H9 (cell line): ENCODE data around the gene CCDC71. TPM values are rescaled to one million over a fixed set of nuclear protein-coding genes. Genes with fewer than 3 reads are reported as not detected.

ENCODE experiments used
- DNase-seq: peaks from one replicate; pipeline ENCODE4 v3.0.0-alpha.2; 2017
- H2AFZ ChIP-seq: one replicate; pipeline ENCODE4 v1.6.1; 2013; ENCODE audit warnings: mild to moderate bottlenecking, low read length, control low read depth, moderate library complexity
- H2AK5ac ChIP-seq: 2 replicates; pipeline ENCODE4 v1.6.1; 2013; ENCODE audit warnings: low read length, control low read depth, mixed read lengths; ENCODE audit not compliant: insufficient read length
- H2BK120ac ChIP-seq: one replicate; pipeline ENCODE4 v1.6.1; 2013; ENCODE audit warnings: low read depth, mild to moderate bottlenecking, low read length, control low read depth, inconsistent platforms; ENCODE audit not compliant: poor library complexity, severe bottlenecking
- H2BK12ac ChIP-seq: 2 replicates; pipeline ENCODE4 v1.6.1; 2013; ENCODE audit warnings: low read length, control low read depth, mixed read lengths, low read depth; ENCODE audit not compliant: insufficient read length
- H2BK15ac ChIP-seq: 2 replicates; pipeline ENCODE4 v1.6.1; 2013; ENCODE audit warnings: low read depth, low read length, control low read depth
- H2BK20ac ChIP-seq: one replicate; pipeline ENCODE4 v1.6.1; 2013; ENCODE audit warnings: low read depth, mild to moderate bottlenecking, low read length, control low read depth, inconsistent platforms; ENCODE audit not compliant: poor library complexity, severe bottlenecking
- H2BK5ac ChIP-seq: 2 replicates; pipeline ENCODE4 v1.6.1; 2013; ENCODE audit warnings: low read length, control low read depth, mixed read lengths; ENCODE audit not compliant: insufficient read length
- H3K14ac ChIP-seq: 2 replicates; pipeline ENCODE4 v1.6.1; 2013; ENCODE audit warnings: low read length, control low read depth; ENCODE audit not compliant: insufficient read depth
- H3K18ac ChIP-seq: 2 replicates; pipeline ENCODE4 v1.6.1; 2013; ENCODE audit warnings: low read depth, mild to moderate bottlenecking, mixed read lengths, low read length, control low read depth; ENCODE audit not compliant: insufficient read length
- H3K23ac ChIP-seq: 2 replicates; pipeline ENCODE4 v1.6.1; 2013; ENCODE audit warnings: low read length, control low read depth, mixed read lengths, low read depth; ENCODE audit not compliant: insufficient read length
- H3K23me2 ChIP-seq: 2 replicates; pipeline ENCODE4 v1.6.1; 2013; ENCODE audit warnings: low read depth, mild to moderate bottlenecking, mixed read lengths, low read length, control low read depth; ENCODE audit not compliant: insufficient read length, poor library complexity, severe bottlenecking
- H3K27ac ChIP-seq: 2 replicates; pipeline ENCODE4 v1.5.1; 2013; ENCODE audit warnings: low read length, control low read depth, mixed read lengths, low read depth; ENCODE audit not compliant: insufficient read length
- H3K27me3 ChIP-seq: 2 replicates; pipeline ENCODE4 v1.6.1; 2013; ENCODE audit warnings: low read length, control low read depth, inconsistent platforms; ENCODE audit not compliant: insufficient read depth
- H3K4ac ChIP-seq: 2 replicates; pipeline ENCODE4 v1.6.1; 2013; ENCODE audit warnings: low read depth, mild to moderate bottlenecking, control low read depth, inconsistent platforms, low read length, moderate library complexity
- H3K4me1 ChIP-seq: 2 replicates; pipeline ENCODE4 v1.6.1; 2013; ENCODE audit warnings: low read length, control low read depth, inconsistent platforms; ENCODE audit not compliant: insufficient read depth
- H3K4me2 ChIP-seq: 2 replicates; pipeline ENCODE4 v1.6.1; 2013; ENCODE audit warnings: low read length, control low read depth, mixed read lengths; ENCODE audit not compliant: insufficient read length, insufficient read depth
- H3K56ac ChIP-seq: 2 replicates; pipeline ENCODE4 v1.6.1; 2013; ENCODE audit warnings: low read depth, mild to moderate bottlenecking, mixed read lengths, low read length, control low read depth; ENCODE audit not compliant: insufficient read length
- H3K79me1 ChIP-seq: 2 replicates; pipeline ENCODE4 v1.6.1; 2013; ENCODE audit warnings: low read depth, mild to moderate bottlenecking, moderate library complexity, low read length, control low read depth, inconsistent platforms; ENCODE audit not compliant: insufficient read depth, poor library complexity, severe bottlenecking
- H3K79me2 ChIP-seq: 2 replicates; pipeline ENCODE4 v1.6.1; 2013; ENCODE audit warnings: low read length, control low read depth, inconsistent platforms; ENCODE audit not compliant: insufficient read depth
- H3K9ac ChIP-seq: 2 replicates; pipeline ENCODE4 v1.6.1; 2013; ENCODE audit warnings: low read length, control low read depth, mixed read lengths; ENCODE audit not compliant: insufficient read length; ENCODE audit errors: extremely low read depth
- H3K9me3 ChIP-seq: one replicate; pipeline ENCODE4 v1.6.1; 2013; ENCODE audit warnings: low read depth, low read length, inconsistent platforms; ENCODE audit not compliant: control insufficient read depth
- H3T11ph ChIP-seq: one replicate; pipeline ENCODE4 v1.6.1; 2013; ENCODE audit warnings: mild to moderate bottlenecking, low read length, control low read depth, inconsistent platforms
- H4K20me1 ChIP-seq: one replicate; pipeline ENCODE4 v1.6.1; 2013; ENCODE audit not compliant: control insufficient read depth, insufficient read length, insufficient read depth
- H4K5ac ChIP-seq: 2 replicates; pipeline ENCODE4 v1.6.1; 2013; ENCODE audit warnings: low read depth, mild to moderate bottlenecking, mixed read lengths, low read length, control low read depth; ENCODE audit not compliant: insufficient read length
- H4K8ac ChIP-seq: replicated peaks from 2 replicates; pipeline ENCODE4 v1.6.1; 2013; ENCODE audit warnings: low read length, control low read depth, mixed read lengths, low read depth; ENCODE audit not compliant: insufficient read length
- H4K91ac ChIP-seq: 2 replicates; pipeline ENCODE4 v1.6.1; 2013; ENCODE audit warnings: low read depth, mild to moderate bottlenecking, moderate library complexity, mixed read lengths, low read length, control low read depth; ENCODE audit not compliant: insufficient read length
- H3K27ac Mint-ChIP-seq, 3 experiments: 2 replicates in 2 of 3; 3 replicates in 1 of 3; pipeline ENCODE4 v1.8.0; 2020 to 2021; ENCODE audit warnings: mixed read lengths in 3 of 3, mild to moderate bottlenecking in 1 of 3, moderate library complexity in 1 of 3
- H3K27me3 Mint-ChIP-seq: 2 replicates; pipeline ENCODE4 v1.8.0; 2021; ENCODE audit warnings: low read depth, mild to moderate bottlenecking, moderate library complexity, mixed read lengths
- H3K36me3 Mint-ChIP-seq, 3 experiments: 2 replicates in 2 of 3; 3 replicates in 1 of 3; pipeline ENCODE4 v1.8.0; 2020 to 2021; ENCODE audit warnings: low read depth in 3 of 3, mixed read lengths in 3 of 3; ENCODE audit not compliant: insufficient read depth in 1 of 3
- H3K4me1 Mint-ChIP-seq, 2 experiments: 2 replicates each; pipeline ENCODE4 v1.8.0; 2020; ENCODE audit warnings: mixed read lengths in 2 of 2
- H3K4me3 Mint-ChIP-seq, 2 experiments: 2 replicates in 1 of 2; 3 replicates in 1 of 2; pipeline ENCODE4 v1.8.0; 2020 to 2021; ENCODE audit warnings: mild to moderate bottlenecking in 2 of 2, mixed read lengths in 2 of 2, moderate library complexity in 1 of 2
- H3K9me3 Mint-ChIP-seq, 2 experiments: 2 replicates in 1 of 2; 3 replicates in 1 of 2; pipeline ENCODE4 v1.8.0; 2020; ENCODE audit warnings: mild to moderate bottlenecking in 2 of 2, mixed read lengths in 2 of 2, moderate library complexity in 1 of 2
- WGBS: extraction: QIAGEN DNeasy Blood & Tissue Kit; methylation state at CpG from one replicate; pipeline ENCODE4 v1.1.7; 2013; ENCODE audit warnings: missing lambda C conversion rate, low lambda C conversion rate, mixed read lengths; ENCODE audit not compliant: insufficient read length; ENCODE audit errors: extremely low coverage; 5-methylcytosine and 5-hydroxymethylcytosine counted together
- total RNA-seq: library from RNA; stranded (reverse); gene quantifications from 2 replicates; pipeline ENCODE4 v1.2.1, GENCODE V29; 2021
- TF ChIP-seq, protein P1 (sequence below): fragments of 200-600 bp; sonication (generic); conservative IDR thresholded peaks from 3 replicates; pipeline ENCODE4 v1.8.0; 2021; ENCODE audit warnings: antibody characterized with exemption, mild to moderate bottlenecking

Gene CCDC71
- total RNA-seq, 1 experiment from 2014 or later, result 27.6 TPM

DNA sequence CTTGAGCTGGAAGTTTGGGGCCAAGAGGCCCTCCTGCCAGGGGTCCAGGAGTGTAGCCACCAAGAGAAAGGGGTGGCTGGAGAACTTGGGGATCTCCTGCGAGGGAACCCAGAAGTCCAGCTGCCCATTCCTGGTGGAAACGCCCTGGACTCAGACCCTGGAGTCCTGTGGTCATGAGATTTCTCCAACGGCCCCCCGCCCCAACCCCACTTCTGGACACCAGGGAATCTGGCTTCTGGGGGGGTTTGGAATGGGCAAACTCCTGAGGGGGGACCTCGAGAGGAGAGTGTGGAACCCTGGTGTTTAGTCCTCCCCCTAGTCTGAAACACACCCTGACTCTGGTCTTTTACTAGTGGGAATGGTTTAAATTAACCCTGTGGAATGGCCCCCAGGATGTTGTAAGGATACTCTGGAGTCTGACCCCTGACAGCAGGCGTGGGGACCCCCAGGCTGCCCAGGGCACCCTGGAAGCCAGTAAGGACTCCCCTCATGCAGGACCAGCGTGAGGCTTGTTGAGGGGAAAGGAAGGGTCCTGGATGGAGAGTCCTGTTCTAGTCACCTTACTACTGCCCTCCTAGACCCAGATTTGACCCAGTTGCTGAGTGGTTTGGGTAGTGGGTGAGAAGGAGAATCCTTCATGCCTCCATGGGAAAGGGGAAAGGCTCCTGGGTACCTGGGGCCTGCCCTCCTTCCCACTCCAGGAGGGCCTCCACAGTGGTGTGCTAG lies 5.8 kb upstream of the CCDC71 start:
- H2AFZ ChIP-seq, result no peak overlapping the region
- no peak overlapping the region for H3K9ac ChIP-seq
- H3K56ac ChIP-seq, result no peak overlapping the region
- no peaks in the 10 kb centered on the region for H3K27me3 ChIP-seq
- no peak overlapping the region for H4K5ac ChIP-seq
- no peak overlapping the region for H3K27ac Mint-ChIP-seq
- WGBS, result no CpG with 5 or more reads among the region's 7 CpGs
- no peak overlapping the region for H2BK15ac ChIP-seq
- TF ChIP-seq, protein P1, sequence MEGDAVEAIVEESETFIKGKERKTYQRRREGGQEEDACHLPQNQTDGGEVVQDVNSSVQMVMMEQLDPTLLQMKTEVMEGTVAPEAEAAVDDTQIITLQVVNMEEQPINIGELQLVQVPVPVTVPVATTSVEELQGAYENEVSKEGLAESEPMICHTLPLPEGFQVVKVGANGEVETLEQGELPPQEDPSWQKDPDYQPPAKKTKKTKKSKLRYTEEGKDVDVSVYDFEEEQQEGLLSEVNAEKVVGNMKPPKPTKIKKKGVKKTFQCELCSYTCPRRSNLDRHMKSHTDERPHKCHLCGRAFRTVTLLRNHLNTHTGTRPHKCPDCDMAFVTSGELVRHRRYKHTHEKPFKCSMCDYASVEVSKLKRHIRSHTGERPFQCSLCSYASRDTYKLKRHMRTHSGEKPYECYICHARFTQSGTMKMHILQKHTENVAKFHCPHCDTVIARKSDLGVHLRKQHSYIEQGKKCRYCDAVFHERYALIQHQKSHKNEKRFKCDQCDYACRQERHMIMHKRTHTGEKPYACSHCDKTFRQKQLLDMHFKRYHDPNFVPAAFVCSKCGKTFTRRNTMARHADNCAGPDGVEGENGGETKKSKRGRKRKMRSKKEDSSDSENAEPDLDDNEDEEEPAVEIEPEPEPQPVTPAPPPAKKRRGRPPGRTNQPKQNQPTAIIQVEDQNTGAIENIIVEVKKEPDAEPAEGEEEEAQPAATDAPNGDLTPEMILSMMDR, result no peak
- no peak overlapping the region for H3K14ac ChIP-seq
- H2BK5ac ChIP-seq, result no peak overlapping the region
- H4K20me1 ChIP-seq, result no peaks in the 10 kb centered on the region
- H2BK20ac ChIP-seq, result no peak overlapping the region
- H2BK12ac ChIP-seq, result no peak overlapping the region
- H3K4me1 Mint-ChIP-seq, result peaks cover 20 to 30% of the 10 kb centered on the region in 2 experiments
- H3T11ph ChIP-seq, result no peak overlapping the region
- no peak overlapping the region for H3K4ac ChIP-seq
- peaks cover 8% of the 10 kb centered on the region for H3K23me2 ChIP-seq
- H3K79me2 ChIP-seq, result no peaks in the 10 kb centered on the region
- peak overlapping the region; percentile 71 to 86 for H3K4me3 Mint-ChIP-seq
- H3K4me1 ChIP-seq, result peaks cover 6% of the 10 kb centered on the region; the same call in 1 of the 2 replicates
- no peak overlapping the region for H4K91ac ChIP-seq
- no peak overlapping the region for H3K27ac ChIP-seq
- no peak overlapping the region for H2AK5ac ChIP-seq
- peaks cover 0 to 6% (median 3%) of the 10 kb centered on the region in 3 experiments; a peak in 4 of 7 replicates for H3K36me3 Mint-ChIP-seq
- H3K9me3 Mint-ChIP-seq, result no peaks in the 10 kb centered on the region; a peak in 1 of 5 replicates
- no peak overlapping the region for H4K8ac ChIP-seq
- H3K27me3 Mint-ChIP-seq, result peaks cover 27% of the 10 kb centered on the region
- H3K79me1 ChIP-seq, result no peaks in the 10 kb centered on the region
- peak overlapping the region; percentile 50 for H3K4me2 ChIP-seq
- no peak for DNase-seq
- no peak overlapping the region for H3K23ac ChIP-seq
- H2BK120ac ChIP-seq, result no peak overlapping the region
- no peak overlapping the region for H3K18ac ChIP-seq
- H3K9me3 ChIP-seq, result no peaks in the 10 kb centered on the region
